Measurements from ENCODE around the gene SRGAP1. TPM values are rescaled to one million over a fixed set of nuclear protein-coding genes. Genes with fewer than 3 reads are reported as not detected.

The SRGAP1 gene
- total and polyA plus RNA-seq, 9 of the 15 experiments (the other 6 are each of a cell fraction or from before 2014, with no cell fraction given), result 0.01 to 0.13 (median 0.04) TPM; not detected in 3

- TF ChIP-seq ZNF592 (IDR thresholded peaks at IDR 0.05) (no peak), RCOR1 (IDR thresholded peaks at IDR 0.05; ENCODE audit: borderline replicate concordance in 1 of 2, low read depth in 2 of 2, low read length in 2 of 2) (no peak), MGA (IDR thresholded peaks at IDR 0.05) (no peak), KDM1A (IDR thresholded peaks at IDR 0.05) (no peak), ZNF57 (CRISPR knock-in tag; IDR thresholded peaks at IDR 0.05) (no peak), MCM7 (IDR thresholded peaks at IDR 0.05) (no peak), CCNT2 (IDR thresholded peaks at IDR 0.05; ENCODE audit: borderline replicate concordance, extremely low read depth, insufficient read length, low read depth, low read length) (no peak), ZNF354B (CRISPR knock-in tag; IDR thresholded peaks at IDR 0.05) (no peak), TEAD1 (CRISPR knock-in tag; IDR thresholded peaks at IDR 0.05) (no peak), POLR2G (IDR thresholded peaks at IDR 0.05; ENCODE audit: low read depth, low read length) (no peak), HBP1 (CRISPR knock-in tag; IDR thresholded peaks at IDR 0.05) (no peak), FOXA1 (IDR thresholded peaks at IDR 0.05; ENCODE audit: borderline replicate concordance) (no peak)
Observed at GRCh38 chr12:64090047-64090446, 245.5 kb downstream of the SRGAP1 start (continued).

Data from K562 (cell line).